Measurements from ENCODE around the gene VENTX. TPM values are rescaled to one million over a fixed set of nuclear protein-coding genes. Genes with fewer than 3 reads are reported as not detected.

The VENTX gene
- polyA plus RNA-seq, 3 donors: 1.4 to 56.0 (median 1.6) TPM

DNA sequence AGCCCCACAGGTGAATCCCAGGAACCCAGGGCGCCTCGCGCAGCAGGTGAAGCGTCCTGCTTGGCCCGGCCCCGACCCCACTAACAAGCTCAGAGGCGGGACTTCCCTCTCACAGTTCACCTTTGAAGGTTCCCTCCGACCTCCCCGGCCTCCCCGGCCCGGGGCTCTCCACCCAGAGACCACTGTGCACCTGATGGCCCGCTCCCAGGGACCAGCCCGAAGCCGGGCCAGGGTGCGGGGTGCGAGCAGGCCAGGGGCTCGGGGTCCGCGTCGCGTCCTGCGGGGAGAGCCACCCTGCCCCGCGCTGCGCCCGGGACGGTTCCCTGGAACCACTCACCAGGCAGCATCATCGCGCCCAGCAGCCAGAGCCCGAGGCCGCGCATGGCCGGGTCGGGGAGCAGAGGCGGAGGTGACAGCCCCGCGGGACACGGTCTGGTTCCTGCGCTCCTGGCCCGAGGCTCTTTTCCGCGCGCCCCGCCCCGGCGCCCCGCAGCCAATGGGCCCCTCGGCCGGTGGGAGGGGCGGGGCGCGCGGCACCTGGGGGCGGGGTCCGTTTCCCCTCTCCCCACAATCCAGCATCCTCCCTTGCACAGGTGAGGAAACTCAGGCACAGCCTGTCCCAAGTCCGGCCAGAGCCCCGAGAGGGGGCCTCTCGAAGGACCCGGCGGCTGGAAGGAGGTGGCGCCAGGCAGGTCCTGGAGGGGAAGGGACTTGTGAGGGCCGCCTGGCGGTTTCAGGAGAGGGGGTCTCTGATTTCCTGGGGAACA is 39.0 kb downstream of the VENTX start, which contains the start of gene ADAM8:
TSS of gene ADAM8 (minus strand) at position 434 of the 767 bp plus-strand sequence. CDS start at position 383, 51 bp downstream.
- H3K9me3 Mint-ChIP-seq: peaks cover 0 to 2% (median 0%) of the 10 kb centered on the region in 7 donors
- Histone ChIP-seq H3K4me3 (replicated peaks in 1 of 3; ENCODE audit: low read depth in 2 of 3, low read length in 3 of 3) (peak within 1 kb of the TSS; percentile 61 to 94 (median 81)), H2AFZ (ENCODE audit: insufficient read depth, low read depth, low read length, poor library complexity, severe bottlenecking) (no peak within 1 kb of the TSS), H3K36me3 (replicated peaks in 1 of 2; ENCODE audit: control insufficient read depth in 1 of 2, insufficient read depth in 2 of 2, low read length in 2 of 2) (peaks cover 28 to 34% of the 10 kb centered on the region in 2 donors), H3K4me2 (replicated peaks; ENCODE audit: extremely low read depth, low read length, poor library complexity, severe bottlenecking) (peak within 1 kb of the TSS; percentile 99), H4K20me1 (ENCODE audit: insufficient read depth, low read length) (peaks cover 44% of the 10 kb centered on the region), H3K27me3 (ENCODE audit: control insufficient read depth in 2 of 2, insufficient read depth in 2 of 2, low read length in 2 of 2) (no peaks in the 10 kb centered on the region), H3K4me1 (ENCODE audit: control insufficient read depth in 1 of 2, insufficient read depth in 2 of 2, low read length in 2 of 2) (peaks cover 73 to 83% of the 10 kb centered on the region in 2 donors), H3K9me3 (replicated peaks in 1 of 2; ENCODE audit: control insufficient read depth in 1 of 2, insufficient read depth in 1 of 2, low read length in 2 of 2) (no peaks in the 10 kb centered on the region), H3K9ac (ENCODE audit: insufficient read depth, low read length, poor library complexity, severe bottlenecking) (peak within 1 kb of the TSS; percentile 97), H3K27ac (ENCODE audit: low read depth in 1 of 2, low read length in 2 of 2) (peak within 1 kb of the TSS; percentile 96 to 99), H3K79me2 (ENCODE audit: insufficient read depth, low read length) (peaks cover 36% of the 10 kb centered on the region)
- 1% methylated on average over 60 of the region's 63 CpGs for WGBS (ENCODE audit: insufficient coverage)
- peak; percentile 59 to 65 (median 61) for DNase-seq
- intact Hi-C loops (cut with micrococcal nuclease): no loop called here
- peaks cover 25 to 34% of the 10 kb centered on the region in 2 donors for H3K36me3 Mint-ChIP-seq
- peaks cover 0 to 18% (median 2%) of the 10 kb centered on the region in 3 donors for H3K27me3 Mint-ChIP-seq (ENCODE audit: low read depth in 3 of 3)
- H3K27ac Mint-ChIP-seq: peak within 1 kb of the TSS; percentile 99 to 100 (median 100)
- peaks cover 57% of the 10 kb centered on the region for H3K4me1 Mint-ChIP-seq
- TF ChIP-seq, protein P1, sequence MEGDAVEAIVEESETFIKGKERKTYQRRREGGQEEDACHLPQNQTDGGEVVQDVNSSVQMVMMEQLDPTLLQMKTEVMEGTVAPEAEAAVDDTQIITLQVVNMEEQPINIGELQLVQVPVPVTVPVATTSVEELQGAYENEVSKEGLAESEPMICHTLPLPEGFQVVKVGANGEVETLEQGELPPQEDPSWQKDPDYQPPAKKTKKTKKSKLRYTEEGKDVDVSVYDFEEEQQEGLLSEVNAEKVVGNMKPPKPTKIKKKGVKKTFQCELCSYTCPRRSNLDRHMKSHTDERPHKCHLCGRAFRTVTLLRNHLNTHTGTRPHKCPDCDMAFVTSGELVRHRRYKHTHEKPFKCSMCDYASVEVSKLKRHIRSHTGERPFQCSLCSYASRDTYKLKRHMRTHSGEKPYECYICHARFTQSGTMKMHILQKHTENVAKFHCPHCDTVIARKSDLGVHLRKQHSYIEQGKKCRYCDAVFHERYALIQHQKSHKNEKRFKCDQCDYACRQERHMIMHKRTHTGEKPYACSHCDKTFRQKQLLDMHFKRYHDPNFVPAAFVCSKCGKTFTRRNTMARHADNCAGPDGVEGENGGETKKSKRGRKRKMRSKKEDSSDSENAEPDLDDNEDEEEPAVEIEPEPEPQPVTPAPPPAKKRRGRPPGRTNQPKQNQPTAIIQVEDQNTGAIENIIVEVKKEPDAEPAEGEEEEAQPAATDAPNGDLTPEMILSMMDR (IDR thresholded peaks at IDR 0.05): no peak
- H3K4me3 Mint-ChIP-seq: peak within 1 kb of the TSS; percentile 90 to 91

DNA sequence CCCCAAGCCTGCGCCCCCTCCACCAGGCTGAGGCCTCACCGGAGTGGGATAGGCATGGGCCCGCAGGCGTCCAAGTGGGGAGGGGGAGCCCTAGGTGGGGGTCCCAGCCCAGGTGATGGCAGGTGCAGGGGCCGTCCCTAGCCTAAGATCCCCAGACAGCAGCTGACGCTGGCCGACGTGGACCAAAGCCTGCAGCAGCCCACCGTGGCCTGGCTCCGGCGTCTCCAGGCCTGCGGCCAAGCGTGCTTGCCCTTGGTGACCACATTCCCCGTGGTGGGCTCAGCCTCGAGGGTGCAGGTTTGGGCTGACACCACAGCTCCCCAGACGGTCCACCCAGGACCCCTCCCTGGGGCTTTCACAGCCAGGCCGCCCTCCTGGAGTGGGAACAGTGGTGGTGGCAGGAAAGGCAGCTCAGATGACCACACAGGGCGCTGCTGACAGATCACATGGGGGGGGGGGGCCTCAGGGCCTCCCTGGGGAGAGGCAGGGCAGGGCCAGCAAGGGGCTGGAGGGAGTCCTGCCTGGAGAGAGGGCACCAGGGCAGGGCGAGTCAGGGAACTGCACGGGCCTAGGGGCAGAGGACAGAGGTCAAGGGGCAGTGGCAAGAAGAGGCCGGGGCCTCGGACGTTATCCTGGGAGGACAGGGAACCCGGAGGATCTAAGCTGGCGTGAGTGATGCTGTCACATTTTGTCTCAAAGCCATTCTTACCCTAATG is 39.8 kb downstream of the VENTX start:
- H3K4me1 ChIP-seq (ENCODE audit: control insufficient read depth in 1 of 2, insufficient read depth in 2 of 2, low read length in 2 of 2): peaks cover 73 to 83% of the 10 kb centered on the region in 2 donors
- TF ChIP-seq, protein P1 (IDR thresholded peaks at IDR 0.05): no peak
- Mint-ChIP-seq H3K27ac (peak overlapping the region; percentile 99 to 100 (median 100)), H3K36me3 (peaks cover 26 to 34% of the 10 kb centered on the region in 2 donors), H3K27me3 (ENCODE audit: low read depth in 3 of 3) (peaks cover 0 to 15% (median 2%) of the 10 kb centered on the region in 3 donors), H3K9me3 (peaks cover 0 to 2% (median 0%) of the 10 kb centered on the region in 7 donors), H3K4me1 (peaks cover 57% of the 10 kb centered on the region), H3K4me3 (peak overlapping the region; percentile 83 to 91)
- no peaks in the 10 kb centered on the region for H3K9me3 ChIP-seq (replicated peaks in 1 of 2; ENCODE audit: control insufficient read depth in 1 of 2, insufficient read depth in 1 of 2, low read length in 2 of 2)
- H3K27me3 ChIP-seq (ENCODE audit: control insufficient read depth in 2 of 2, insufficient read depth in 2 of 2, low read length in 2 of 2): no peaks in the 10 kb centered on the region
- H3K36me3 ChIP-seq (replicated peaks in 1 of 2; ENCODE audit: control insufficient read depth in 1 of 2, insufficient read depth in 2 of 2, low read length in 2 of 2): peaks cover 30 to 36% of the 10 kb centered on the region in 2 donors
- peak overlapping the region; percentile 97 for H3K9ac ChIP-seq (ENCODE audit: insufficient read depth, low read length, poor library complexity, severe bottlenecking)
- peak overlapping the region in 1 of 3 experiments; percentile 94 for H3K4me3 ChIP-seq (replicated peaks in 1 of 3; ENCODE audit: low read depth in 2 of 3, low read length in 3 of 3)
- H3K4me2 ChIP-seq (replicated peaks; ENCODE audit: extremely low read depth, low read length, poor library complexity, severe bottlenecking): peak overlapping the region; percentile 99
- peaks cover 37% of the 10 kb centered on the region for H4K20me1 ChIP-seq (ENCODE audit: insufficient read depth, low read length)
- peak overlapping the region; percentile 96 to 99 for H3K27ac ChIP-seq (ENCODE audit: low read depth in 1 of 2, low read length in 2 of 2)
- intact Hi-C loops (cut with micrococcal nuclease): no loop called here
- peaks cover 36% of the 10 kb centered on the region for H3K79me2 ChIP-seq (ENCODE audit: insufficient read depth, low read length)
- DNase-seq: no peak
- no peak overlapping the region for H2AFZ ChIP-seq (ENCODE audit: insufficient read depth, low read depth, low read length, poor library complexity, severe bottlenecking)
- 88% methylated on average over 12 of the region's 25 CpGs for WGBS (ENCODE audit: insufficient coverage)
